Measurements from ENCODE around the gene TNNT2. TPM values are rescaled to one million over a fixed set of nuclear protein-coding genes. Genes with fewer than 3 reads are reported as not detected.

Gene TNNT2
- total RNA-seq, 2 experiments from 2014 or later, result not detected

GRCh38 chr1:201328576-201328975 is 48.9 kb downstream of the TNNT2 start:
- H3K9me3 Mint-ChIP-seq (ENCODE audit: low read depth), result no peaks in the 10 kb centered on the region
- peaks cover 11% of the 10 kb centered on the region for H3K27me3 Mint-ChIP-seq
- no peaks in the 10 kb centered on the region for H3K4me1 Mint-ChIP-seq
- no peaks in the 10 kb centered on the region for H3K36me3 Mint-ChIP-seq
- CTCF ChIA-PET, result interaction anchor here (1.2 kb wide), 1 partner anchor 33 kb away, joined by 3 read pairs; no protein-coding TSS in a partner anchor
- H3K27ac Mint-ChIP-seq, result no peak overlapping the region
- DNase-seq, result no peak
- H3K4me3 Mint-ChIP-seq, result no peak overlapping the region
- ATAC-seq, result no peak

GRCh38 chr1:201327687-201328240 is 49.7 kb downstream of the TNNT2 start:
- DNase-seq, result no peak
- Mint-ChIP-seq H3K27me3 (peaks cover 7% of the 10 kb centered on the region), H3K9me3 (ENCODE audit: low read depth) (no peaks in the 10 kb centered on the region), H3K27ac (no peak overlapping the region), H3K4me1 (no peaks in the 10 kb centered on the region), H3K4me3 (no peak overlapping the region), H3K36me3 (no peaks in the 10 kb centered on the region)
- CTCF ChIA-PET, result no interaction called here
- ATAC-seq, result no peak

- no peaks in the 10 kb centered on the region for H3K4me1 Mint-ChIP-seq
- CTCF ChIA-PET, result no interaction called here
- no peak overlapping the region for H3K27ac Mint-ChIP-seq
- peaks cover 7% of the 10 kb centered on the region for H3K27me3 Mint-ChIP-seq
- no peak for ATAC-seq
- no peak for DNase-seq
- no peak overlapping the region for H3K4me3 Mint-ChIP-seq
- no peaks in the 10 kb centered on the region for H3K36me3 Mint-ChIP-seq
- no peaks in the 10 kb centered on the region for H3K9me3 Mint-ChIP-seq (ENCODE audit: low read depth)
Observed at GRCh38 chr1:201326710-201327109, 50.8 kb downstream of the TNNT2 start.

GRCh38 chr1:201325678-201326060 is 51.8 kb downstream of the TNNT2 start:
- H3K36me3 Mint-ChIP-seq, result no peaks in the 10 kb centered on the region
- H3K4me1 Mint-ChIP-seq, result no peaks in the 10 kb centered on the region
- H3K9me3 Mint-ChIP-seq (ENCODE audit: low read depth), result no peaks in the 10 kb centered on the region
- ATAC-seq, result no peak
- no peak overlapping the region for H3K27ac Mint-ChIP-seq
- peaks cover 7% of the 10 kb centered on the region for H3K27me3 Mint-ChIP-seq
- no peak overlapping the region for H3K4me3 Mint-ChIP-seq
- DNase-seq, result no peak
- CTCF ChIA-PET, result no interaction called here

GRCh38 chr1:201324821-201325677 is 52.4 kb downstream of the TNNT2 start:
- no peak overlapping the region for H3K4me3 Mint-ChIP-seq
- no peaks in the 10 kb centered on the region for H3K36me3 Mint-ChIP-seq
- DNase-seq, result no peak
- no peaks in the 10 kb centered on the region for H3K4me1 Mint-ChIP-seq
- ATAC-seq, result no peak
- CTCF ChIA-PET, result no interaction called here
- peaks cover 7% of the 10 kb centered on the region for H3K27me3 Mint-ChIP-seq
- H3K9me3 Mint-ChIP-seq (ENCODE audit: low read depth), result no peaks in the 10 kb centered on the region
- H3K27ac Mint-ChIP-seq, result no peak overlapping the region

GRCh38 chr1:201324306-201324705 is 53.2 kb downstream of the TNNT2 start:
- DNase-seq (no peak), ATAC-seq (no peak)
- CTCF ChIA-PET, result no interaction called here
- Mint-ChIP-seq H3K27ac (no peak overlapping the region), H3K9me3 (ENCODE audit: low read depth) (no peaks in the 10 kb centered on the region), H3K27me3 (peaks cover 5% of the 10 kb centered on the region), H3K4me1 (no peaks in the 10 kb centered on the region), H3K36me3 (no peaks in the 10 kb centered on the region), H3K4me3 (no peak overlapping the region)

- CTCF ChIA-PET, result no interaction called here
- no peak overlapping the region for H3K27ac Mint-ChIP-seq
- ATAC-seq, result no peak
- H3K27me3 Mint-ChIP-seq, result peaks cover 6% of the 10 kb centered on the region
- no peaks in the 10 kb centered on the region for H3K4me1 Mint-ChIP-seq
- no peak for DNase-seq
- H3K9me3 Mint-ChIP-seq (ENCODE audit: low read depth), result no peaks in the 10 kb centered on the region
- no peak overlapping the region for H3K4me3 Mint-ChIP-seq
- no peaks in the 10 kb centered on the region for H3K36me3 Mint-ChIP-seq
Observed at GRCh38 chr1:201322653-201323510, 54.6 kb downstream of the TNNT2 start.

GRCh38 chr1:201321826-201322390 is 55.6 kb downstream of the TNNT2 start:
- Mint-ChIP-seq H3K4me3 (no peak overlapping the region), H3K9me3 (ENCODE audit: low read depth) (no peaks in the 10 kb centered on the region), H3K4me1 (no peaks in the 10 kb centered on the region), H3K36me3 (no peaks in the 10 kb centered on the region), H3K27ac (no peak overlapping the region), H3K27me3 (peaks cover 6% of the 10 kb centered on the region)
- no peak for DNase-seq
- ATAC-seq, result no peak
- CTCF ChIA-PET, result no interaction called here

GRCh38 chr1:201320168-201320788 is 57.2 kb downstream of the TNNT2 start:
- Mint-ChIP-seq H3K27ac (no peak overlapping the region), H3K4me1 (no peaks in the 10 kb centered on the region), H3K36me3 (no peaks in the 10 kb centered on the region), H3K9me3 (ENCODE audit: low read depth) (no peaks in the 10 kb centered on the region), H3K4me3 (no peak overlapping the region), H3K27me3 (peaks cover 4% of the 10 kb centered on the region)
- CTCF ChIA-PET, result no interaction called here
- ATAC-seq (no peak), DNase-seq (no peak)

- no peak for DNase-seq
- no peak overlapping the region for H3K27ac Mint-ChIP-seq
- no peaks in the 10 kb centered on the region for H3K36me3 Mint-ChIP-seq
- peaks cover 6% of the 10 kb centered on the region for H3K27me3 Mint-ChIP-seq
- no peak for ATAC-seq
- no peak overlapping the region for H3K4me3 Mint-ChIP-seq
- H3K4me1 Mint-ChIP-seq, result no peaks in the 10 kb centered on the region
- H3K9me3 Mint-ChIP-seq (ENCODE audit: low read depth), result no peaks in the 10 kb centered on the region
- CTCF ChIA-PET, result no interaction called here
Observed at GRCh38 chr1:201319631-201320030, 57.8 kb downstream of the TNNT2 start.

- Mint-ChIP-seq H3K27ac (no peak overlapping the region), H3K27me3 (peaks cover 6% of the 10 kb centered on the region), H3K9me3 (ENCODE audit: low read depth) (no peaks in the 10 kb centered on the region), H3K4me3 (no peak overlapping the region), H3K36me3 (no peaks in the 10 kb centered on the region), H3K4me1 (no peaks in the 10 kb centered on the region)
- ATAC-seq, result no peak
- CTCF ChIA-PET, result no interaction called here
- DNase-seq, result no peak
Observed at GRCh38 chr1:201318504-201319340, 58.8 kb downstream of the TNNT2 start.

- H3K27me3 Mint-ChIP-seq, result peaks cover 8% of the 10 kb centered on the region
- ATAC-seq, result no peak
- CTCF ChIA-PET, result no interaction called here
Observed at GRCh38 chr1:201317551-201317950, 59.9 kb downstream of the TNNT2 start.

More at GRCh38 chr1:201317551-201317950, 59.9 kb downstream of the TNNT2 start:
- Mint-ChIP-seq H3K27ac (no peak overlapping the region), H3K4me1 (no peaks in the 10 kb centered on the region), H3K9me3 (ENCODE audit: low read depth) (no peaks in the 10 kb centered on the region), H3K4me3 (no peak overlapping the region), H3K36me3 (no peaks in the 10 kb centered on the region)
- DNase-seq, result no peak
